WTC11 (cell line): Measurements from ENCODE around the gene LSM3.

Experiments
- CREB1 ChIP-seq: sonication (generic); formaldehyde crosslinking; IDR thresholded peaks from 2 replicates; pipeline ENCODE4 v1.8.0; 2023; ENCODE audit warnings: mild to moderate bottlenecking, missing genetic modification reagents
- FOXJ3 ChIP-seq: sonication (generic); formaldehyde crosslinking; IDR thresholded peaks from 2 replicates; pipeline ENCODE4 v1.9.0; 2021; ENCODE audit warnings: missing genetic modification reagents, mild to moderate bottlenecking, borderline replicate concordance
- GRHL2 ChIP-seq: fragments of 250-450 bp; sonication (Bioruptor Pico); IDR thresholded peaks from 2 replicates; pipeline ENCODE4 v1.8.0; 2022; ENCODE audit warnings: mild to moderate bottlenecking, moderate library complexity; ENCODE audit not compliant: insufficient replicate concordance, severe bottlenecking
- NFATC4 ChIP-seq: fragments of 250-450 bp; sonication (Bioruptor Pico); IDR thresholded peaks from 2 replicates; pipeline ENCODE4 v1.9.0; 2021; ENCODE audit warnings: mild to moderate bottlenecking
- NFYB ChIP-seq: sonication (generic); formaldehyde crosslinking; conservative IDR thresholded peaks from 2 replicates; pipeline ENCODE4 v1.8.0; 2022; ENCODE audit warnings: low read depth, missing genetic modification reagents
- SMAD3 ChIP-seq: sonication (generic); formaldehyde crosslinking; IDR thresholded peaks from 2 replicates; pipeline ENCODE4 v1.8.0; 2022; ENCODE audit warnings: missing genetic modification reagents, mild to moderate bottlenecking, borderline replicate concordance
- SOX15 ChIP-seq: fragments of 250-450 bp; sonication (Bioruptor Pico); IDR thresholded peaks from 2 replicates; pipeline ENCODE4 v1.9.0; 2021; ENCODE audit warnings: mild to moderate bottlenecking
- SP1 ChIP-seq: sonication (generic); formaldehyde crosslinking; conservative IDR thresholded peaks from 2 replicates; pipeline ENCODE4 v1.8.1; 2022; ENCODE audit warnings: missing genetic modification reagents
- TF ChIP-seq, protein P1 (sequence below): sonication (generic); formaldehyde crosslinking; IDR thresholded peaks from 2 replicates; pipeline ENCODE4 v1.8.0; 2022; ENCODE audit warnings: mild to moderate bottlenecking, missing genetic modification reagents
- TF ChIP-seq, protein P2 (sequence below): fragments of 200-600 bp; IDR thresholded peaks from 2 replicates; pipeline ENCODE4 v1.8.0; 2022; ENCODE audit warnings: antibody characterized with exemption
- TF ChIP-seq, protein P3 (sequence below): sonication (generic); formaldehyde crosslinking; IDR thresholded peaks from 2 replicates; pipeline ENCODE4 v1.8.1; 2023; ENCODE audit warnings: mild to moderate bottlenecking, missing genetic modification reagents, moderate library complexity
- TF ChIP-seq, protein P4 (sequence below): sonication (generic); formaldehyde crosslinking; IDR thresholded peaks from 2 replicates; pipeline ENCODE4 v1.8.1; 2023; ENCODE audit warnings: mild to moderate bottlenecking, missing genetic modification reagents
- TF ChIP-seq, protein P5 (sequence below): sonication (generic); formaldehyde crosslinking; conservative IDR thresholded peaks from 2 replicates; pipeline ENCODE4 v1.8.1; 2022; ENCODE audit warnings: mild to moderate bottlenecking, missing genetic modification reagents

DNA sequence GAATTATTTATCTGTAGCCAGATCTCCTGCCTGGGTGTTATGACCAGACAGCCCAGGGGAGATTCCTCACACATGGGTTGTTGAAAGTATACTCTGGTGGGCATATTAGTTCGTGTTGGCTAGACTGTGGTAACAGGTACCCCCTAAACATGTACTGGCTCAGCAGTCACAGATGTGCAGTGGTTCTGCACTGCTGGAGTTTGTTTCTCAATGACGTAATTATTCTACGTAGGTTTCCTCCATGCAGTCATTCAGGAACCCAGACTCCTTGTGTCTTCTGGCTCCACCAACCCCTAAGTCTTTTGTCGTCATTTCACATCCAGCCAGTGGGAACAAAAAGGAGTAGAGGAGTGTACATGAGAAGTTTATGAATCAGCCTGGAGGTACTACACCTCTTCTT is 16.2 kb downstream of the LSM3 start:
- TF ChIP-seq SP1 (CRISPR knock-in tag) (no peak), FOXJ3 (CRISPR knock-in tag) (no peak), GRHL2 (CRISPR knock-in tag) (no peak), NFYB (no peak), SOX15 (no peak), SMAD3 (CRISPR knock-in tag) (no peak), NFATC4 (CRISPR knock-in tag) (no peak), CREB1 (no peak)
- TF ChIP-seq, protein P1, sequence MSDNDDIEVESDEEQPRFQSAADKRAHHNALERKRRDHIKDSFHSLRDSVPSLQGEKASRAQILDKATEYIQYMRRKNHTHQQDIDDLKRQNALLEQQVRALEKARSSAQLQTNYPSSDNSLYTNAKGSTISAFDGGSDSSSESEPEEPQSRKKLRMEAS (CRISPR knock-in tag): no peak
- TF ChIP-seq, protein P2, sequence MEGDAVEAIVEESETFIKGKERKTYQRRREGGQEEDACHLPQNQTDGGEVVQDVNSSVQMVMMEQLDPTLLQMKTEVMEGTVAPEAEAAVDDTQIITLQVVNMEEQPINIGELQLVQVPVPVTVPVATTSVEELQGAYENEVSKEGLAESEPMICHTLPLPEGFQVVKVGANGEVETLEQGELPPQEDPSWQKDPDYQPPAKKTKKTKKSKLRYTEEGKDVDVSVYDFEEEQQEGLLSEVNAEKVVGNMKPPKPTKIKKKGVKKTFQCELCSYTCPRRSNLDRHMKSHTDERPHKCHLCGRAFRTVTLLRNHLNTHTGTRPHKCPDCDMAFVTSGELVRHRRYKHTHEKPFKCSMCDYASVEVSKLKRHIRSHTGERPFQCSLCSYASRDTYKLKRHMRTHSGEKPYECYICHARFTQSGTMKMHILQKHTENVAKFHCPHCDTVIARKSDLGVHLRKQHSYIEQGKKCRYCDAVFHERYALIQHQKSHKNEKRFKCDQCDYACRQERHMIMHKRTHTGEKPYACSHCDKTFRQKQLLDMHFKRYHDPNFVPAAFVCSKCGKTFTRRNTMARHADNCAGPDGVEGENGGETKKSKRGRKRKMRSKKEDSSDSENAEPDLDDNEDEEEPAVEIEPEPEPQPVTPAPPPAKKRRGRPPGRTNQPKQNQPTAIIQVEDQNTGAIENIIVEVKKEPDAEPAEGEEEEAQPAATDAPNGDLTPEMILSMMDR: no peak
- TF ChIP-seq, protein P3, sequence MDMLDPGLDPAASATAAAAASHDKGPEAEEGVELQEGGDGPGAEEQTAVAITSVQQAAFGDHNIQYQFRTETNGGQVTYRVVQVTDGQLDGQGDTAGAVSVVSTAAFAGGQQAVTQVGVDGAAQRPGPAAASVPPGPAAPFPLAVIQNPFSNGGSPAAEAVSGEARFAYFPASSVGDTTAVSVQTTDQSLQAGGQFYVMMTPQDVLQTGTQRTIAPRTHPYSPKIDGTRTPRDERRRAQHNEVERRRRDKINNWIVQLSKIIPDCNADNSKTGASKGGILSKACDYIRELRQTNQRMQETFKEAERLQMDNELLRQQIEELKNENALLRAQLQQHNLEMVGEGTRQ (CRISPR knock-in tag): no peak
- TF ChIP-seq, protein P4, sequence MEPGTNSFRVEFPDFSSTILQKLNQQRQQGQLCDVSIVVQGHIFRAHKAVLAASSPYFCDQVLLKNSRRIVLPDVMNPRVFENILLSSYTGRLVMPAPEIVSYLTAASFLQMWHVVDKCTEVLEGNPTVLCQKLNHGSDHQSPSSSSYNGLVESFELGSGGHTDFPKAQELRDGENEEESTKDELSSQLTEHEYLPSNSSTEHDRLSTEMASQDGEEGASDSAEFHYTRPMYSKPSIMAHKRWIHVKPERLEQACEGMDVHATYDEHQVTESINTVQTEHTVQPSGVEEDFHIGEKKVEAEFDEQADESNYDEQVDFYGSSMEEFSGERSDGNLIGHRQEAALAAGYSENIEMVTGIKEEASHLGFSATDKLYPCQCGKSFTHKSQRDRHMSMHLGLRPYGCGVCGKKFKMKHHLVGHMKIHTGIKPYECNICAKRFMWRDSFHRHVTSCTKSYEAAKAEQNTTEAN (CRISPR knock-in tag): no peak
- TF ChIP-seq, protein P5, sequence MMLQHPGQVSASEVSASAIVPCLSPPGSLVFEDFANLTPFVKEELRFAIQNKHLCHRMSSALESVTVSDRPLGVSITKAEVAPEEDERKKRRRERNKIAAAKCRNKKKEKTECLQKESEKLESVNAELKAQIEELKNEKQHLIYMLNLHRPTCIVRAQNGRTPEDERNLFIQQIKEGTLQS: no peak
